Activated CD8-positive, alpha-beta memory T cell treated with anti-CD3 and anti-CD28 coated beads for 36 hours (primary cell): ENCODE measurements around the gene SLIT1. TPM values are rescaled to one million over a fixed set of nuclear protein-coding genes. Genes with fewer than 3 reads are reported as not detected.

Experiments
- CTCF ChIA-PET: fragments of 350-600 bp; sonication (Branson Sonifier 250); formaldehyde crosslinking; loops from one replicate; lab custom pipeline; 2021; ENCODE audit warnings: antibody characterized with exemption; lab: Charles Lee
- POLR2A ChIA-PET: fragments of 350-600 bp; sonication (Branson Sonifier 250); formaldehyde crosslinking; loops from one replicate; lab custom pipeline; 2021; ENCODE audit warnings: antibody characterized with exemption; lab: Charles Lee
- total RNA-seq, 2 experiments: library from RNA; stranded (reverse); gene quantifications; one replicate each; pipeline ENCODE4 v1.2.3, GENCODE V29; 2021

Gene SLIT1
- under 1 TPM; 0.17 to 0.19 TPM for total RNA-seq

GRCh38 chr10:97185326-97186058 is at the start of gene SLIT1:
TSS of gene SLIT1 (minus strand) at chr10:97185959. CDS start at chr10:97185674, 285 bp downstream.
- ChIA-PET POLR2A (no interaction called here), CTCF (interaction anchor here (1.7 kb wide), 1 partner anchor 11 kb away, joined by 4 read pairs; no protein-coding TSS in a partner anchor)

DNA sequence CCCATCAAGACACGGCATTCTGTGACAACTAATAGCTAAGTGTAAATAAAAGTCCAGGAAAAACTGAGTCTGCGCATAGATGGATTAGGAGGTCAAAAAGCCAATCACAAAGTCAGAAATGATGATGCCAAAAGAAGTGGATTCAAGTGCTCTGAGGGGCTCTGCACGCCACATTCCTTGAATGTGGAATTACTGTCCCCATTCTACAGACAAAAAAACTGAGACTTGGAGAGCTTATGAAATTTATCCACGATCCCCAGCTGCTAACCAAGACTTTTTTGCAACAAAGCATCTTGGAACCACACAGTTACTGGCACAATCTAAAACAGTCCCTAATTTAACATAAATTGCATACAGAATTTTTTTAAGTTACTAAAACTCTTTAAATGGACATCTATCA is 49.6 kb upstream of the SLIT1 start:
- ChIA-PET POLR2A (interaction anchor here (1.2 kb wide), 1 partner anchor 17 kb away, joined by 3 read pairs; no protein-coding TSS in a partner anchor), CTCF (interaction anchor here (0.6 to 3.2 kb wide), 6 partner anchors 9 to 163 kb away, joined by 3 to 16 read pairs (median 4); no protein-coding TSS in a partner anchor)

- ChIA-PET POLR2A (interaction anchor here (1.2 kb wide), 1 partner anchor 16 kb away, joined by 3 read pairs; no protein-coding TSS in a partner anchor), CTCF (interaction anchor here (0.7 to 3.2 kb wide), 6 partner anchors 10 to 162 kb away, joined by 3 to 16 read pairs (median 4); no protein-coding TSS in a partner anchor)
Observed at GRCh38 chr10:97234400-97234799, 48.6 kb upstream of the SLIT1 start.

GRCh38 chr10:97230146-97230545 is 44.4 kb upstream of the SLIT1 start:
- ChIA-PET CTCF (interaction anchor here (0.6 to 3.6 kb wide), 5 partner anchors 10 to 482 kb away, joined by 3 to 13 read pairs (median 3); no protein-coding TSS in a partner anchor), POLR2A (no interaction called here)

DNA sequence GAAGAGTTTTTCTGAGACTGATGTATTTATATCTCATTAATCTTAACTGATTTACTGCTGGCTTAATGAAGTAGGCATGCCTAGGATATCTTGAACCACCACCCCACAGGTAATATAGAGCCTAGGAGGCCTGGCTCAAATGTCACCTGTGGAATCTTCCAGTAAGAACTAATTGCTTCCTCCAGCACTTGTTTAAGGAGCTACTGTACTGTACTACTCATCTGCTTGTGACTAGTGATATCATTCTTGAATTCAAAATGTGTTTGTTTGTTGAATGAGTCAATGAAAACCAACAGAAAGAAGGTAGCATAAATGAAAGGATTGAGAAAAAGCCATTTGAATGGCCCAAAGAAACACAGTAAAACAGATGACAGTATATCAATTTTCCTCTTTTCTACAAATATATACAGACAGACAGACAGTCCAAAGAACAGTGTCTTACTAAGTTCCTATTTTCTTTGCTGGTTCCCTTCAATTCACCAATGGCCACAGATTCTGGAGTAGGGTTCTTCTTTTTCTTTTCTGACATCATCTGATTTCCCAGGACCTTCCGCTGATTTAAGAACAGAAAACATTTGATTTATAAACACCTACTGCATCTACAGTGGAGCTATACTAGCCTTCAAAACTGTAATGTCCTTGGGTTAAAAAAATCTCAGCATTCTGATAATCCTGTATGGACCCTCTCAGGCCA is 43.7 kb upstream of the SLIT1 start:
- ChIA-PET CTCF (interaction anchor here (1.2 to 3.6 kb wide), 4 partner anchors 9 to 191 kb away, joined by 3 to 13 read pairs (median 4); no protein-coding TSS in a partner anchor), POLR2A (interaction anchor here (0.5 kb wide), 1 partner anchor 192 kb away, joined by 3 read pairs; no protein-coding TSS in a partner anchor)

DNA sequence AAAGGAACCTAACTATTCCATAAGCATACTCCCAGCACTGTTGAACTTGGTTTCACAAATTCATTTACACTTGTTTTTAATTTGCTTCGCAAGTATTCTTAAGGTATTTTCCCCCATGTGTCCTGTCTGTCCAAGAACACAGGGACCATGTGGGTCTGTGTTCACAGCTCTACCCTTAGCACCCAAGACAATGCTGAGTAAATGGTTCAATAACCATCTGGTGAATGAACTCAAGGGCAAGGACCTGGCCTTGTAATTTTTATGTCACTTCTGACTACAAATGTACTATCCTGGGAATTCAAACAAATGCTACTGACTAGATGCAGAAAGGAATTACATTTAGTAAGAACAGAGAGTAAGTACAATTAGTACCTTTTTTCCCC is 43.0 kb upstream of the SLIT1 start:
- ChIA-PET POLR2A (interaction anchor here (0.5 kb wide), 1 partner anchor 191 kb away, joined by 3 read pairs; no protein-coding TSS in a partner anchor), CTCF (interaction anchor here (1.3 to 3.6 kb wide), 2 partner anchors 18 to 156 kb away, joined by 4 to 13 read pairs; no protein-coding TSS in a partner anchor)

DNA sequence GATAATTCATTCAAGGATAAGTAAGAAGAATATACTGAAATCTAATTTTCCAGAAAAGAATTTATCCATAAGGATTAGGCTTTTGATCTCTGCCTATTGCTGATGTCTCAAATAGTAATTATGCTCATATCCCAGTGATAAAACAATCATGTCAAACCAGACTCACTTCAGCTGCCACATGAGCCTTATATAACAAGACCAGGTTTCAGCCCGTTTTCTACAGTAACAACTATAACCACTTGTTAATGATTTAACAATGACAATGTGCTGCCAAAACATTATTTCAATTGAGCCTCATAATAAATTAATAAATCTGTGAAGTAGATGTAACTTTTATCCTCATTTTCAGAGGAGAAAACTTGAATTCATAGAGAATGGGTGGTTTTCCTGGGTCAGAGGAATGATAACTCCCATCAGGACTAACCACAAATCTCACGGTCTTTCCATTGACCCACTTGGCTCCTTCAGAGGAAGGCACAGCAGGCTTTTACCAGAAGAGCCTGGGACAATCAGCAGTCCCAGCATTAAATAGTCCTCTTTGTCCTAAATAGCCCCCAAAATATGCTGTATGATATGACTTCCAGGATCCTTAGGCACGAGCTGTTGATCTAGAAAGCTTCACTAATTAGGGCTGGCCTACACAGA is 42.5 kb upstream of the SLIT1 start:
- CTCF ChIA-PET, result interaction anchor here (1.3 to 3.6 kb wide), 2 partner anchors 17 to 156 kb away, joined by 4 to 13 read pairs; no protein-coding TSS in a partner anchor
- POLR2A ChIA-PET, result no interaction called here

DNA sequence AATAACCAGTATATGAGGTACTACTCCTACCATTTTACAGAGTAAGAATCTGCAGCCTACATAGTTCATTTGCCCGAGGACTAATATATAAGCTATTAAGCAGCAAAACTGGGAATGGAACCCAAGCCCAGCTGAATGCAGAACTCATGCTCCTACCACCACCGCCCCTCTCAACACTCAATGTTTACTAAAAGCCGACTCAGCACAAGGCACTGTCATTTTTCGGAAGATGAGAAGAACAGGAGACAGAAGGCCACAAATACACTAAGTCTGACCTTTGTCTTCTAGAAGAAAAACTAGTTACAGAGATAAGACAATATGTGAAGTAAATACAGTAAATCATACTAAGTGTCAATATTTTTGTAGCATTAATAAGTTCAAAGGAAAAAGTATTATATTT is 40.6 kb upstream of the SLIT1 start:
- CTCF ChIA-PET, result interaction anchor here (1.4 kb wide), 2 partner anchors 189 to 201 kb away, joined by 3 to 4 read pairs; no protein-coding TSS in a partner anchor
- POLR2A ChIA-PET, result no interaction called here

GRCh38 chr10:97224483-97225435 is 39.0 kb upstream of the SLIT1 start:
- ChIA-PET CTCF (interaction anchor here (0.5 to 2.3 kb wide), 7 partner anchors 15 to 199 kb away, joined by 3 to 12 read pairs (median 4); no protein-coding TSS in a partner anchor), POLR2A (no interaction called here)

DNA sequence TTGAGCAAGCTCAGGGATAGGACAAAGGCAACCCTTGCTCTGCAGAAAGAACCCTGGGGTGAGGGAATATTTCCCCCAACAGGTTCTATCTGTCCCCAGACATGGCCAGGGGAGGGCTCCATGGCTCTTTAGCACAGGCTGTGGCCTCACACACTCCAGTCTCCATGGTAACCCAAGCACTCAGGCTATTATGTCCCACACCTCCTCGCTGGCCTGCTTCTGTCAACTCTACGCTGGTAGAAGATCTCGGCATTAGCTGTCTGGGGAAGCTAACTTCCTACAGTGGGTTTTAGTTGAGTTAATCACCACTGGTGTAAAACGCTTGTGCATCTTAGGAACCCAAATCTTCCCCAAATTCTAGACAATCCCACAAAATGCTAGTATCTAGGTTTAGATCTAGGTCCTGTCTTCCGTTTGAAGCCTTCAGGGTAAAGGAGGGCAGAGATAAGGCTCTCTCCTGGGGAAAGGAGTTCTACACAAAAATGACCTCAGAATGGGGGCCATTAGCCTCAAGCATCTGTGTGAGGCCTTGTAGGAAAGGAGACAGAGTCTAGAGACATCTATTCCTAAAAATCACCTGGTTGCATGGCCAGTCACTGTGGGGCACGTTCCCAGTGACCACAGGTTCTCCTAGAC is 36.7 kb upstream of the SLIT1 start:
- ChIA-PET POLR2A (no interaction called here), CTCF (interaction anchor here (0.8 kb wide), 1 partner anchor 150 kb away, joined by 3 read pairs; no protein-coding TSS in a partner anchor)

GRCh38 chr10:97220355-97220754 is 34.6 kb upstream of the SLIT1 start:
- ChIA-PET CTCF (interaction anchor here (1.1 to 3.0 kb wide), 3 partner anchors 9 to 147 kb away, joined by 3 to 12 read pairs (median 4); no protein-coding TSS in a partner anchor), POLR2A (no interaction called here)

DNA sequence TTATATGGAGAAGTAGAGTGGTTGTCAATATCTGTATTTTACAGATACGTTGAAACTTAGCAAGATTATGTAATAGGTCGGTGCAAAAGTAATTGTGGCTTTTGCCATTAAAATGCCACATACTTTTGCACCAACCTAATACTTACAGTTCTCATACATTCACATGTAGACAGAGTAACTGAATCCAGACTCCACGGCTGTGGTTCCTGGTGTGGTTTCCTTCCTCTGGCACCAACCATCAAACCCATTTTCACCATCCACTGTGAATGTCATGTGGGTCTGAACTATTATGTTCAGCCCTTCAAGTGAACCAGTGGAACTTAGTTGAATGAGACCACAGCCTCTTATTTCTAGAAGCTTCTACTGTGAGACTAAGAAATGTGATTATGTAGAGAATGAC is 31.5 kb upstream of the SLIT1 start:
- ChIA-PET POLR2A (interaction anchor here (1.0 kb wide), 1 partner anchor 111 kb away, joined by 9 read pairs; no protein-coding TSS in a partner anchor), CTCF (interaction anchor here (0.6 to 3.0 kb wide), 6 partner anchors 8 to 144 kb away, joined by 3 to 12 read pairs (median 6); no protein-coding TSS in a partner anchor)

- CTCF ChIA-PET, result interaction anchor here (0.7 kb wide), 1 partner anchor 143 kb away, joined by 4 read pairs; no protein-coding TSS in a partner anchor
- POLR2A ChIA-PET, result no interaction called here
Observed at GRCh38 chr10:97215619-97216260, 30.0 kb upstream of the SLIT1 start.

- ChIA-PET CTCF (interaction anchor here (1.2 to 11.2 kb wide), 3 partner anchors 15 to 138 kb away, joined by 3 to 124 read pairs (median 4); no protein-coding TSS in a partner anchor), POLR2A (no interaction called here)
Observed at GRCh38 chr10:97213431-97213830, 27.7 kb upstream of the SLIT1 start.

DNA sequence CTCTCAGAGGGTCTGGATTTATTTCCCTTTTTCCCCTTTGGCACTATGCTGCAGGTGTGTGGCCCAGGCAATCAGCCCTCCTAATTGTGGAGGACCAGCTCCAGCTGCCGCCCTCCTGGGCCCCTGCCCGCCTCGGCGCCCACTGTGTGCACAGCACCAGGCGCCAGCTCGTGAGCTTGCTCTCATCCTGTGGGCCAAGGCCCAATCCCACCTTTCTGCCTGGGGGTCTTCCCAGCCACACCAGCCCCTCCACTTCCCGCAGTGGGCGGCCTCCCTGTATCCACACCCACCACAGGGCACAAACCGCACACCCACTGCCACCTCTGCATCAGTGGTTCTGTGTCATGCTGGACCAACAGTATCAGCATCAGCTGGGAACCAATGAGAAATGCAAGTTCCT is 25.5 kb upstream of the SLIT1 start:
- POLR2A ChIA-PET, result no interaction called here
- CTCF ChIA-PET, result interaction anchor here (1.2 to 11.2 kb wide), 12 partner anchors 13 to 174 kb away, joined by 3 to 124 read pairs (median 6); no protein-coding TSS in a partner anchor

GRCh38 chr10:97210543-97210960 is 24.8 kb upstream of the SLIT1 start:
- POLR2A ChIA-PET, result no interaction called here
- CTCF ChIA-PET, result interaction anchor here (0.7 to 11.2 kb wide), 24 partner anchors 9 to 543 kb away, joined by 3 to 124 read pairs (median 6); no protein-coding TSS in a partner anchor
